ENCODE data around the gene ST6GALNAC6. TPM values are rescaled to one million over a fixed set of nuclear protein-coding genes. Genes with fewer than 3 reads are reported as not detected.

Gene ST6GALNAC6
- total and polyA plus RNA-seq, 2 donors (not counting 1 experiment from before 2014, with no cell fraction given), result 68.0 to 126 TPM

GRCh38 chr9:127856729-127857116, 42.7 kb downstream of the ST6GALNAC6 start:
- H3K9me3 ChIP-seq (ENCODE audit: control extremely low read depth in 1 of 3, control insufficient read depth in 2 of 3, insufficient read depth in 1 of 3, low read length in 2 of 3), result no peaks in the 10 kb centered on the region
- POLR2A ChIA-PET, result interaction anchor here (0.9 kb wide), 1 partner anchor 25 kb away, joined by 4 read pairs; no protein-coding TSS in a partner anchor
- CTCF ChIA-PET, result interaction anchor here (1.5 to 3.2 kb wide), 3 partner anchors 12 to 55 kb away, joined by 3 to 23 read pairs (median 4); no protein-coding TSS in a partner anchor
- H3K4me2 ChIP-seq (replicated peaks; ENCODE audit: low read depth, low read length, poor library complexity, severe bottlenecking), result no peak overlapping the region
- no peaks in the 10 kb centered on the region for H3K27me3 ChIP-seq (replicated peaks in 1 of 4; ENCODE audit: control extremely low read depth in 1 of 4, control insufficient read depth in 3 of 4, insufficient read depth in 4 of 4, low read length in 3 of 4)
- ATAC-seq (ENCODE audit: low read depth), result no peak
- Mint-ChIP-seq H3K27ac (no peak overlapping the region), H3K4me1 (peaks cover 56% of the 10 kb centered on the region), H3K9me3 (ENCODE audit: insufficient read depth) (no peaks in the 10 kb centered on the region), H3K4me3 (no peak overlapping the region), H3K27me3 (no peaks in the 10 kb centered on the region)
- no peaks in the 10 kb centered on the region for H4K20me1 ChIP-seq (ENCODE audit: control insufficient read depth, insufficient read depth, low read length, poor library complexity, severe bottlenecking)
- no peak overlapping the region for H2AFZ ChIP-seq (ENCODE audit: insufficient read depth, low read depth, low read length, poor library complexity, severe bottlenecking)
- intact Hi-C loops (cut with micrococcal nuclease), result no loop called here
- H3K27ac ChIP-seq (ENCODE audit: low read length in 2 of 2), result no peak overlapping the region
- no peaks in the 10 kb centered on the region for H3K79me2 ChIP-seq (ENCODE audit: control insufficient read depth, insufficient read depth, low read length)
- peaks cover 52 to 74% of the 10 kb centered on the region in 2 donors for H3K4me1 ChIP-seq (ENCODE audit: control insufficient read depth in 2 of 2, insufficient read depth in 2 of 2, low read length in 2 of 2)
- WGBS (ENCODE audit: insufficient coverage), result 73% methylated on average over 8 of the region's 8 CpGs
- no peak overlapping the region for H3K4me3 ChIP-seq (ENCODE audit: control extremely low read depth in 1 of 5, extremely low read depth in 1 of 5, insufficient read depth in 1 of 5, low read depth in 2 of 5, low read length in 4 of 5)
- TF ChIP-seq EZH2 (IDR thresholded peaks at IDR 0.05; ENCODE audit: borderline replicate concordance, insufficient read depth, low read depth, low read length, poor library complexity, severe bottlenecking) (no peak), CTCF (IDR thresholded peaks at IDR 0.05) (no peak)
- no peak for DNase-seq
- no peak overlapping the region for H3K9ac ChIP-seq (ENCODE audit: low read length)
- no peaks in the 10 kb centered on the region for H3K36me3 ChIP-seq (replicated peaks in 1 of 2; ENCODE audit: control extremely low read depth in 1 of 2, control insufficient read depth in 1 of 2, extremely low read depth in 1 of 2, insufficient read depth in 2 of 2, low read length in 1 of 2)

- Mint-ChIP-seq H3K27me3 (no peaks in the 10 kb centered on the region), H3K9me3 (ENCODE audit: insufficient read depth) (no peaks in the 10 kb centered on the region), H3K4me1 (peaks cover 50% of the 10 kb centered on the region), H3K27ac (peak overlapping the region; percentile 61), H3K4me3 (peak overlapping the region; percentile 37)
- Histone ChIP-seq H3K4me1 (ENCODE audit: control insufficient read depth in 2 of 2, insufficient read depth in 2 of 2, low read length in 2 of 2) (peaks cover 47 to 69% of the 10 kb centered on the region in 2 donors), H3K36me3 (replicated peaks in 1 of 2; ENCODE audit: control extremely low read depth in 1 of 2, control insufficient read depth in 1 of 2, extremely low read depth in 1 of 2, insufficient read depth in 2 of 2, low read length in 1 of 2) (no peaks in the 10 kb centered on the region), H3K79me2 (ENCODE audit: control insufficient read depth, insufficient read depth, low read length) (no peaks in the 10 kb centered on the region), H3K4me3 (ENCODE audit: control extremely low read depth in 1 of 5, extremely low read depth in 1 of 5, insufficient read depth in 1 of 5, low read depth in 2 of 5, low read length in 4 of 5) (no peak overlapping the region), H3K27me3 (replicated peaks in 1 of 4; ENCODE audit: control extremely low read depth in 1 of 4, control insufficient read depth in 3 of 4, insufficient read depth in 4 of 4, low read length in 3 of 4) (no peaks in the 10 kb centered on the region), H3K9me3 (ENCODE audit: control extremely low read depth in 1 of 3, control insufficient read depth in 2 of 3, insufficient read depth in 1 of 3, low read length in 2 of 3) (no peaks in the 10 kb centered on the region), H3K9ac (ENCODE audit: low read length) (no peak overlapping the region), H3K4me2 (replicated peaks; ENCODE audit: low read depth, low read length, poor library complexity, severe bottlenecking) (no peak overlapping the region), H2AFZ (ENCODE audit: insufficient read depth, low read depth, low read length, poor library complexity, severe bottlenecking) (no peak overlapping the region), H4K20me1 (ENCODE audit: control insufficient read depth, insufficient read depth, low read length, poor library complexity, severe bottlenecking) (no peaks in the 10 kb centered on the region), H3K27ac (ENCODE audit: low read length in 2 of 2) (no peak overlapping the region)
- POLR2A ChIA-PET, result interaction anchor here (0.9 kb wide), 1 partner anchor 24 kb away, joined by 4 read pairs; no protein-coding TSS in a partner anchor
- CTCF ChIA-PET, result interaction anchor here (1.5 to 3.2 kb wide), 5 partner anchors 9 to 121 kb away, joined by 3 to 23 read pairs (median 6); partner anchors contain the start of gene TOR2A
- DNase-seq, result no peak
- ATAC-seq (ENCODE audit: low read depth), result no peak
- intact Hi-C loops (cut with micrococcal nuclease), result no loop called here
- TF ChIP-seq CTCF (IDR thresholded peaks at IDR 0.05) (no peak), EZH2 (IDR thresholded peaks at IDR 0.05; ENCODE audit: borderline replicate concordance, insufficient read depth, low read depth, low read length, poor library complexity, severe bottlenecking) (no peak)
- 77% methylated on average over 11 of the region's 11 CpGs for WGBS (ENCODE audit: insufficient coverage)
These were observed 43.2 kb downstream of the ST6GALNAC6 start for GRCh38 chr9:127856094-127856728.

Measured in B cell (primary cell).